Astrocyte (in vitro differentiated cells and primary cell): ENCODE data around the gene NGB. TPM values are rescaled to one million over a fixed set of nuclear protein-coding genes. Genes with fewer than 3 reads are reported as not detected.

Source experiments
- DNase-seq: peaks from one replicate; pipeline ENCODE4 v3.0.0-alpha.2; 2010; ENCODE audit warnings: low read depth
- FAIRE-seq: peaks from 2 replicates; lab custom pipeline; 2011; peaks lifted over from hg19 to GRCh38; lab: Jason Lieb, UNC
- H2AFZ ChIP-seq: 2 replicates; pipeline ENCODE4 v1.6.0; 2012; ENCODE audit warnings: low read depth, low read length, inconsistent platforms
- H3K27ac ChIP-seq: 2 replicates; pipeline ENCODE4 v1.5.1; 2011; ENCODE audit warnings: low read depth, low read length, inconsistent platforms
- H3K27me3 ChIP-seq: 2 replicates; pipeline ENCODE4 v1.6.0; 2011; ENCODE audit warnings: low read length, inconsistent platforms; ENCODE audit not compliant: insufficient read depth
- H3K36me3 ChIP-seq: 2 replicates; pipeline ENCODE4 v1.5.1; 2011; ENCODE audit warnings: low read length, inconsistent platforms; ENCODE audit not compliant: insufficient read depth
- H3K4me1 ChIP-seq: 2 replicates; pipeline ENCODE4 v1.5.1; 2011; ENCODE audit warnings: low read length, inconsistent platforms; ENCODE audit not compliant: insufficient read depth
- H3K4me2 ChIP-seq: 2 replicates; pipeline ENCODE4 v1.6.0; 2012; ENCODE audit warnings: low read length, inconsistent platforms
- H3K4me3 ChIP-seq: 2 replicates; pipeline ENCODE4 v1.5.1; 2011; ENCODE audit warnings: low read depth, mild to moderate bottlenecking, low read length, inconsistent platforms; ENCODE audit not compliant: insufficient read depth
- H3K79me2 ChIP-seq: 2 replicates; pipeline ENCODE4 v1.6.0; 2012; ENCODE audit warnings: mild to moderate bottlenecking, low read length, inconsistent platforms; ENCODE audit not compliant: insufficient read depth
- H3K9ac ChIP-seq: 2 replicates; pipeline ENCODE4 v1.6.0; 2012; ENCODE audit warnings: mild to moderate bottlenecking, low read length, inconsistent platforms
- H3K9me3 ChIP-seq: 2 replicates; pipeline ENCODE4 v1.5.1; 2012; ENCODE audit warnings: low read depth, mild to moderate bottlenecking, low read length, inconsistent platforms; ENCODE audit not compliant: insufficient read depth
- H4K20me1 ChIP-seq: 2 replicates; pipeline ENCODE4 v1.6.0; 2012; ENCODE audit warnings: low read length, inconsistent platforms; ENCODE audit not compliant: insufficient read depth
- H3K27ac Mint-ChIP-seq: one replicate; pipeline ENCODE4 v1.8.0; 2021; ENCODE audit warnings: mild to moderate bottlenecking, mixed read lengths; ENCODE audit not compliant: unreplicated experiment
- H3K27me3 Mint-ChIP-seq: one replicate; pipeline ENCODE4 v1.8.0; 2021; ENCODE audit warnings: low read depth, mixed read lengths; ENCODE audit not compliant: unreplicated experiment
- H3K36me3 Mint-ChIP-seq: one replicate; pipeline ENCODE4 v1.8.0; 2021; ENCODE audit warnings: low read depth, mixed read lengths; ENCODE audit not compliant: unreplicated experiment
- H3K4me1 Mint-ChIP-seq: one replicate; pipeline ENCODE4 v1.8.0; 2021; ENCODE audit warnings: low read depth, mixed read lengths; ENCODE audit not compliant: unreplicated experiment
- H3K4me3 Mint-ChIP-seq: one replicate; pipeline ENCODE4 v1.8.0; 2021; ENCODE audit warnings: mild to moderate bottlenecking, moderate library complexity, mixed read lengths; ENCODE audit not compliant: unreplicated experiment
- H3K9me3 Mint-ChIP-seq: one replicate; pipeline ENCODE4 v1.8.0; 2021; ENCODE audit warnings: mild to moderate bottlenecking, mixed read lengths; ENCODE audit not compliant: unreplicated experiment
- EZH2 ChIP-seq: IDR thresholded peaks from 2 replicates; pipeline ENCODE4 v1.6.1; 2012; ENCODE audit warnings: mild to moderate bottlenecking, low read length, inconsistent platforms; ENCODE audit not compliant: insufficient read depth
- total RNA-seq: library from RNA; stranded (reverse); gene quantifications from 2 replicates; pipeline ENCODE4 v1.2.1, GENCODE V29; 2021
- TF ChIP-seq, protein P1 (sequence below): IDR thresholded peaks from 2 replicates; pipeline ENCODE4 v1.5.1; 2011; ENCODE audit warnings: low read depth, mild to moderate bottlenecking, inconsistent platforms, low read length, moderate library complexity; ENCODE audit not compliant: insufficient read depth

The NGB gene
- total RNA-seq, 1 donor from 2014 or later = not detected

DNA sequence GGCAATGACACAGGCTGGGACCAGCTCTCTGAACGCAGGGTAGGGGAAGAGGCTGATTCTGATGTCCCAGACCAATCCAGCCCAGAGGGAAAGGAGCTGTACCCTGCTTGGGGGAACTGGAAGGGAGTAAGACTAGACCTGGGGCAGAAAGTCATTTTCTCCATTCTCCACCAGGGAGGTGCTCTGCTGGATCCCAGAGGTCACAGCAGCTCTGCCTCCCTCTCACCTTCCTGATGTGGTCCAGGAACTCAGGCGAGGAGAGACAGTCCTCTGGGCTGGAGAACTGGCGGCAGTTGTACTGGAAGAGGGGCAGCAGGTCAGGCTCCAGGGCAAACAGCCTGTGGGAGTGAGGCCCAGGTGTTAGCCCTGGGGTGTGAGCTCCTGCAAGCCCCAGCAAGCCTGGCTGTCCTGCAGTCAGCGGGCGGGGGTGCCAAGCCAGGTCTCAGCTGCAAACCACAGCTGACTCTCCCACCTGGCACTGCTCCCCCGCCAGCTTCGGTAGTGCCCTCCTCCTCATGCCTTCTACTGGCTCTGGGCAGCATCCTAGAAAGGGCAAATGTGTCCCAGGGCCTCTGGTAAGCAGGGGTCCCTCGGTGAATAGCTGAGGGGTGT is 1.9 kb downstream of the NGB start:
- TF ChIP-seq, protein P1, sequence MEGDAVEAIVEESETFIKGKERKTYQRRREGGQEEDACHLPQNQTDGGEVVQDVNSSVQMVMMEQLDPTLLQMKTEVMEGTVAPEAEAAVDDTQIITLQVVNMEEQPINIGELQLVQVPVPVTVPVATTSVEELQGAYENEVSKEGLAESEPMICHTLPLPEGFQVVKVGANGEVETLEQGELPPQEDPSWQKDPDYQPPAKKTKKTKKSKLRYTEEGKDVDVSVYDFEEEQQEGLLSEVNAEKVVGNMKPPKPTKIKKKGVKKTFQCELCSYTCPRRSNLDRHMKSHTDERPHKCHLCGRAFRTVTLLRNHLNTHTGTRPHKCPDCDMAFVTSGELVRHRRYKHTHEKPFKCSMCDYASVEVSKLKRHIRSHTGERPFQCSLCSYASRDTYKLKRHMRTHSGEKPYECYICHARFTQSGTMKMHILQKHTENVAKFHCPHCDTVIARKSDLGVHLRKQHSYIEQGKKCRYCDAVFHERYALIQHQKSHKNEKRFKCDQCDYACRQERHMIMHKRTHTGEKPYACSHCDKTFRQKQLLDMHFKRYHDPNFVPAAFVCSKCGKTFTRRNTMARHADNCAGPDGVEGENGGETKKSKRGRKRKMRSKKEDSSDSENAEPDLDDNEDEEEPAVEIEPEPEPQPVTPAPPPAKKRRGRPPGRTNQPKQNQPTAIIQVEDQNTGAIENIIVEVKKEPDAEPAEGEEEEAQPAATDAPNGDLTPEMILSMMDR = no peak
- no peak for TF ChIP-seq EZH2
- Histone ChIP-seq H3K4me1 (no peaks in the 10 kb centered on the region), H3K9me3 (no peaks in the 10 kb centered on the region), H4K20me1 (no peaks in the 10 kb centered on the region), H3K4me3 (no peak overlapping the region), H3K9ac (no peak overlapping the region), H3K79me2 (no peaks in the 10 kb centered on the region), H2AFZ (no peak overlapping the region), H3K27me3 (peaks cover 28% of the 10 kb centered on the region), H3K27ac (no peak overlapping the region), H3K4me2 (no peak overlapping the region), H3K36me3 (no peaks in the 10 kb centered on the region)
- no peak for DNase-seq
- H3K27ac Mint-ChIP-seq = no peak overlapping the region
- H3K4me3 Mint-ChIP-seq = no peak overlapping the region
- H3K4me1 Mint-ChIP-seq = no peaks in the 10 kb centered on the region
- H3K27me3 Mint-ChIP-seq = peaks cover 62% of the 10 kb centered on the region
- no peaks in the 10 kb centered on the region for H3K9me3 Mint-ChIP-seq
- peaks cover 3% of the 10 kb centered on the region for H3K36me3 Mint-ChIP-seq
- FAIRE-seq = no peak

DNA sequence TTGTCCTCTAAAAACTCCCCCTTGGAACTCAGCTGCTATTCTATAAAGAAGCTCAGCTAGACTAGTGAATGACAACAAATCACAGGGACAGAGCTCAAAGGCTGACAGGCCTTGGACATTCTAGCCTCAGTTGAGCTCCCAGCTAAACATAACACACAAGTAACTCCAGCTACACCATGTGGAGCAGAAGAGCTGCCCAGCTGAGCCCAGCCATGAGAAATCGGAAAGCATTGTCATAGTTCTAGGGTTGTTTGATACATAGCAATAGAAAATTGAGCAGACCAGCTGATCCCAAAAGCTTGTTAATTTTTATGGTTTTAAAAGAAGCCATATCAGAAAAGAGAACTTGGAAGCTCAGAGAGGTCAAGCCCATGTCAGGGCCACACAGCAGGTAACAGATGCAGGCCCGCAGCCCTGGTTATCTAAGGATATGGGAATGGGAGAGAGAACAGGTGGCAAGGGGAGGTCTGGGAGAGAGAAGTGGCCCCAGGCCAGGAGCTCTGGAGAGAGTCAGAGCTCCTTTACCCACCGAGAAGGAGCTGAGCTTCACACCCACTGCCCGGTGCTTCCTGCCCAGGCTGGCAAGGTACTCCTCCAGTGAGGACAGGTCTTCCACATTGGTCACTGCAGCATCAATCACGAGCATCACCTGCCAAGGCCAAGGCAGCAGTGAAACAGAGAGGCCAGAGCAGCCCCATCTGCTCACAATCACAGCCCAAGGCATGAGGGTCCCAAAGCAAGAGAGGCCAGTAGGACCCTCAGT is 2.9 kb downstream of the NGB start:
- no peak overlapping the region for H3K4me2 ChIP-seq
- no peaks in the 10 kb centered on the region for H3K36me3 ChIP-seq
- H3K79me2 ChIP-seq = no peaks in the 10 kb centered on the region
- Mint-ChIP-seq H3K9me3 (no peaks in the 10 kb centered on the region), H3K36me3 (no peaks in the 10 kb centered on the region), H3K4me3 (no peak overlapping the region), H3K27me3 (peaks cover 65% of the 10 kb centered on the region), H3K4me1 (no peaks in the 10 kb centered on the region), H3K27ac (no peak overlapping the region)
- H3K27me3 ChIP-seq = peaks cover 28% of the 10 kb centered on the region
- H2AFZ ChIP-seq = no peak overlapping the region
- no peak overlapping the region for H3K27ac ChIP-seq
- H3K4me3 ChIP-seq = no peak overlapping the region
- H3K4me1 ChIP-seq = no peaks in the 10 kb centered on the region
- no peaks in the 10 kb centered on the region for H3K9me3 ChIP-seq
- TF ChIP-seq EZH2 = no peak
- TF ChIP-seq, protein P1 = no peak
- FAIRE-seq = no peak
- no peak for DNase-seq
- H4K20me1 ChIP-seq = no peaks in the 10 kb centered on the region
- H3K9ac ChIP-seq = no peak overlapping the region

DNA sequence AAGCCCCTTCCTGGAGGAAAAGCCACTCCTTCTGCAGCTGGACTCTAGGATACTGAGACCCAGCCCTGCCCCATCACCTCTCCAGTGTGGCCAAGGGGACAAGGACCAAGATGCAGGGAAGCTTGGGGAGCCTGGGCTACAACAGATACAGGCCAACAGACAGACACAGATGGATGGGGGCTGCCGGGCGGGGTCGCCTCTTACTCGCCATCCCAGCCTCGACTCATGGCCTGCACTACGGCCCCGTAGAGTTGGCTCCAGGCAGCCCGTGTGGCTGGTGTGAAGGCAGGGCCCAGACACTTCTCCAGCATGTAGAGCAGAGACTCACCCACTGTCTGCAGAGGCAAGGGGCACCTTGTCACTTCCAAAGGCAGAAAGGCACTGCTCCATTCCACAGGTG is 4.7 kb downstream of the NGB start:
- TF ChIP-seq EZH2 = no peak
- TF ChIP-seq, protein P1 = no peak

More for the DNA sequence above, 4.7 kb downstream of the NGB start:
- Histone ChIP-seq H4K20me1 (no peaks in the 10 kb centered on the region), H3K4me2 (no peak overlapping the region), H3K79me2 (no peaks in the 10 kb centered on the region), H3K36me3 (no peaks in the 10 kb centered on the region), H3K9me3 (no peaks in the 10 kb centered on the region), H3K9ac (no peak overlapping the region), H3K4me1 (no peaks in the 10 kb centered on the region), H3K27me3 (peaks cover 34% of the 10 kb centered on the region), H3K4me3 (no peak overlapping the region), H3K27ac (no peak overlapping the region), H2AFZ (no peak overlapping the region)
- Mint-ChIP-seq H3K27me3 (peaks cover 56% of the 10 kb centered on the region), H3K27ac (no peak overlapping the region), H3K4me1 (no peaks in the 10 kb centered on the region), H3K9me3 (no peaks in the 10 kb centered on the region), H3K4me3 (no peak overlapping the region), H3K36me3 (no peaks in the 10 kb centered on the region)
- DNase-seq (no peak), FAIRE-seq (no peak)
